BJ (cell line): Measurements from ENCODE around the gene EPB41L4A. TPM values are rescaled to one million over a fixed set of nuclear protein-coding genes. Genes with fewer than 3 reads are reported as not detected.

ENCODE experiments used
- CTCF ChIA-PET: fragments of 350-600 bp; formaldehyde crosslinking; extraction: SDS; loops from one replicate; lab custom pipeline; 2021; ENCODE audit warnings: antibody characterized with exemption, inconsistent platforms; lab: Yijun Ruan, JAX
- POLR2A ChIA-PET: fragments of 300-600 bp; sonication (Branson Sonifier 250); formaldehyde crosslinking; extraction: SDS; loops from one replicate; lab custom pipeline; 2021; ENCODE audit warnings: antibody characterized with exemption; lab: Charles Lee
- DNase-seq: peaks from one replicate; pipeline ENCODE4 v3.0.0-alpha.2; 2011; ENCODE audit warnings: low read depth
- H3K27me3 ChIP-seq: 2 replicates; pipeline ENCODE4 v1.6.0; 2011; ENCODE audit warnings: low read length; ENCODE audit not compliant: control insufficient read depth, insufficient read depth
- H3K36me3 ChIP-seq: 2 replicates; pipeline ENCODE4 v1.5.1; 2011; ENCODE audit warnings: low read length; ENCODE audit not compliant: control insufficient read depth, insufficient read depth
- H3K4me3 ChIP-seq: 2 replicates; pipeline ENCODE4 v1.5.1; 2011; ENCODE audit warnings: low read depth, mild to moderate bottlenecking, control low read depth, low read length
- CTCF ChIP-seq: IDR thresholded peaks from 2 replicates; pipeline ENCODE4 v1.5.1; 2011; ENCODE audit warnings: low read depth, mild to moderate bottlenecking, control low read depth, inconsistent platforms, low read length, moderate library complexity; ENCODE audit not compliant: insufficient read depth
- polyA plus RNA-seq: library from polyadenylated mRNA; depleted of rRNA; stranded (reverse); fragments of >200 nt; gene quantifications from 2 replicates; pipeline ENCODE4 v1.2.3, GENCODE V29; 2011

The EPB41L4A gene
- polyA plus RNA-seq, 1 experiment: 0.04 TPM

- ChIA-PET POLR2A (no interaction called here), CTCF (no interaction called here)
- Histone ChIP-seq H3K36me3 (no peaks in the 10 kb centered on the region), H3K4me3 (no peak overlapping the region), H3K27me3 (no peaks in the 10 kb centered on the region)
- no peak for TF ChIP-seq CTCF
- no peak for DNase-seq
These were observed 142.1 kb downstream of the EPB41L4A start for GRCh38 chr5:112276991-112277390.

- CTCF ChIA-PET: interaction anchor here (0.9 to 1.2 kb wide), 2 partner anchors 30 to 47 kb away, joined by 3 read pairs; no protein-coding TSS in a partner anchor
These were observed 143.4 kb downstream of the EPB41L4A start for GRCh38 chr5:112275671-112276070.

GRCh38 chr5:112270299-112271293, 148.5 kb downstream of the EPB41L4A start:
- TF ChIP-seq CTCF: no peak
- ChIA-PET POLR2A (no interaction called here), CTCF (interaction anchor here (0.6 kb wide), 1 partner anchor 766 kb away, joined by 3 read pairs; no protein-coding TSS in a partner anchor)
- no peak for DNase-seq
- H3K36me3 ChIP-seq: no peaks in the 10 kb centered on the region
- no peak overlapping the region for H3K4me3 ChIP-seq
- H3K27me3 ChIP-seq: no peaks in the 10 kb centered on the region

More at GRCh38 chr5:112275671-112276070, 143.4 kb downstream of the EPB41L4A start:
- DNase-seq: no peak
- no peak overlapping the region for H3K4me3 ChIP-seq
- no peak for TF ChIP-seq CTCF
- no peaks in the 10 kb centered on the region for H3K27me3 ChIP-seq
- no peaks in the 10 kb centered on the region for H3K36me3 ChIP-seq
- POLR2A ChIA-PET: no interaction called here

- no peak overlapping the region for H3K4me3 ChIP-seq
- H3K36me3 ChIP-seq: no peaks in the 10 kb centered on the region
- no peak for TF ChIP-seq CTCF
- no peaks in the 10 kb centered on the region for H3K27me3 ChIP-seq
- ChIA-PET CTCF (no interaction called here), POLR2A (no interaction called here)
- DNase-seq: no peak
These were observed 151.8 kb downstream of the EPB41L4A start for GRCh38 chr5:112267231-112267630.

GRCh38 chr5:112264666-112265065, 154.4 kb downstream of the EPB41L4A start:
- CTCF ChIA-PET: no interaction called here
- POLR2A ChIA-PET: no interaction called here

More at GRCh38 chr5:112264666-112265065, 154.4 kb downstream of the EPB41L4A start:
- no peak for TF ChIP-seq CTCF
- DNase-seq: no peak
- no peaks in the 10 kb centered on the region for H3K27me3 ChIP-seq
- H3K36me3 ChIP-seq: no peaks in the 10 kb centered on the region
- no peak overlapping the region for H3K4me3 ChIP-seq
